ENCODE data around the gene ADORA1. TPM values are rescaled to one million over a fixed set of nuclear protein-coding genes. Genes with fewer than 3 reads are reported as not detected.
A peak's percentile ranks its signal among the peaks of the same experiment; 100 is the strongest.

The ADORA1 gene
- total and polyA plus RNA-seq, 2 donors = 0.28 to 0.64 TPM

GRCh38 chr1:203126866-203127665, 460 bp upstream of the ADORA1 start:
- peaks cover 0 to 8% of the 10 kb centered on the region in 2 donors for H3K4me1 ChIP-seq (ENCODE audit: control insufficient read depth in 2 of 2, insufficient read depth in 2 of 2, low read length in 2 of 2)
- H3K9me3 ChIP-seq (ENCODE audit: control insufficient read depth in 2 of 2, insufficient read depth in 1 of 2, low read length in 1 of 2) = no peaks in the 10 kb centered on the region
- WGBS = 13% methylated on average over 12 of the region's 12 CpGs
- no peak for DNase-seq (ENCODE audit: low read depth in 6 of 9, low spot score in 9 of 9)
- no peak overlapping the region for H3K27ac ChIP-seq (ENCODE audit: low read depth in 1 of 2, low read length in 1 of 2)
- H3K4me3 ChIP-seq (ENCODE audit: low read length in 2 of 2) = peak overlapping the region in 1 of 2 donors; percentile 27
- peaks cover 32 to 85% of the 10 kb centered on the region in 2 donors for H3K27me3 ChIP-seq (ENCODE audit: control insufficient read depth in 2 of 2, insufficient read depth in 1 of 2, low read length in 1 of 2)
- H3K36me3 ChIP-seq (ENCODE audit: control insufficient read depth in 2 of 2, insufficient read depth in 2 of 2, low read length in 1 of 2) = no peaks in the 10 kb centered on the region

- WGBS = 49% methylated on average over 7 of the region's 7 CpGs
- no peak for DNase-seq (ENCODE audit: low read depth in 6 of 9, low spot score in 9 of 9)
- H3K27ac ChIP-seq (ENCODE audit: low read depth in 1 of 2, low read length in 1 of 2) = no peak overlapping the region
- H3K27me3 ChIP-seq (ENCODE audit: control insufficient read depth in 2 of 2, insufficient read depth in 1 of 2, low read length in 1 of 2) = peaks cover 32 to 83% of the 10 kb centered on the region in 2 donors
- H3K4me3 ChIP-seq (ENCODE audit: low read length in 2 of 2) = peak overlapping the region in 1 of 2 donors; percentile 27
- H3K4me1 ChIP-seq (ENCODE audit: control insufficient read depth in 2 of 2, insufficient read depth in 2 of 2, low read length in 2 of 2) = peaks cover 0 to 8% of the 10 kb centered on the region in 2 donors
- no peaks in the 10 kb centered on the region for H3K36me3 ChIP-seq (ENCODE audit: control insufficient read depth in 2 of 2, insufficient read depth in 2 of 2, low read length in 1 of 2)
- no peaks in the 10 kb centered on the region for H3K9me3 ChIP-seq (ENCODE audit: control insufficient read depth in 2 of 2, insufficient read depth in 1 of 2, low read length in 1 of 2)
Observed at GRCh38 chr1:203128431-203128715, 847 bp downstream of the ADORA1 start.

GRCh38 chr1:203128716-203129500, 1.4 kb downstream of the ADORA1 start:
- DNase-seq (ENCODE audit: low read depth in 6 of 9, low spot score in 9 of 9) = no peak
- Histone ChIP-seq H3K9me3 (ENCODE audit: control insufficient read depth in 2 of 2, insufficient read depth in 1 of 2, low read length in 1 of 2) (no peaks in the 10 kb centered on the region), H3K27me3 (ENCODE audit: control insufficient read depth in 2 of 2, insufficient read depth in 1 of 2, low read length in 1 of 2) (peaks cover 32 to 82% of the 10 kb centered on the region in 2 donors), H3K36me3 (ENCODE audit: control insufficient read depth in 2 of 2, insufficient read depth in 2 of 2, low read length in 1 of 2) (no peaks in the 10 kb centered on the region), H3K4me3 (ENCODE audit: low read length in 2 of 2) (no peak overlapping the region), H3K4me1 (ENCODE audit: control insufficient read depth in 2 of 2, insufficient read depth in 2 of 2, low read length in 2 of 2) (peaks cover 0 to 8% of the 10 kb centered on the region in 2 donors), H3K27ac (ENCODE audit: low read depth in 1 of 2, low read length in 1 of 2) (no peak overlapping the region)
- 94% methylated on average over 29 of the region's 29 CpGs for WGBS

GRCh38 chr1:203129501-203130231, 2.1 kb downstream of the ADORA1 start:
- H3K27ac ChIP-seq (ENCODE audit: low read depth in 1 of 2, low read length in 1 of 2) = no peak overlapping the region
- no peaks in the 10 kb centered on the region for H3K9me3 ChIP-seq (ENCODE audit: control insufficient read depth in 2 of 2, insufficient read depth in 1 of 2, low read length in 1 of 2)
- peaks cover 32 to 81% of the 10 kb centered on the region in 2 donors for H3K27me3 ChIP-seq (ENCODE audit: control insufficient read depth in 2 of 2, insufficient read depth in 1 of 2, low read length in 1 of 2)
- peaks cover 0 to 8% of the 10 kb centered on the region in 2 donors for H3K4me1 ChIP-seq (ENCODE audit: control insufficient read depth in 2 of 2, insufficient read depth in 2 of 2, low read length in 2 of 2)
- no peak overlapping the region for H3K4me3 ChIP-seq (ENCODE audit: low read length in 2 of 2)
- WGBS = 93% methylated on average over 7 of the region's 7 CpGs
- no peaks in the 10 kb centered on the region for H3K36me3 ChIP-seq (ENCODE audit: control insufficient read depth in 2 of 2, insufficient read depth in 2 of 2, low read length in 1 of 2)
- DNase-seq (ENCODE audit: low read depth in 6 of 9, low spot score in 9 of 9) = no peak

GRCh38 chr1:203130358-203130985, 2.9 kb downstream of the ADORA1 start:
- Histone ChIP-seq H3K36me3 (ENCODE audit: control insufficient read depth in 2 of 2, insufficient read depth in 2 of 2, low read length in 1 of 2) (no peaks in the 10 kb centered on the region), H3K4me3 (ENCODE audit: low read length in 2 of 2) (no peak overlapping the region), H3K4me1 (ENCODE audit: control insufficient read depth in 2 of 2, insufficient read depth in 2 of 2, low read length in 2 of 2) (peaks cover 0 to 8% of the 10 kb centered on the region in 2 donors), H3K9me3 (ENCODE audit: control insufficient read depth in 2 of 2, insufficient read depth in 1 of 2, low read length in 1 of 2) (no peaks in the 10 kb centered on the region), H3K27ac (ENCODE audit: low read depth in 1 of 2, low read length in 1 of 2) (no peak overlapping the region), H3K27me3 (ENCODE audit: control insufficient read depth in 2 of 2, insufficient read depth in 1 of 2, low read length in 1 of 2) (peaks cover 32 to 79% of the 10 kb centered on the region in 2 donors)
- no peak for DNase-seq (ENCODE audit: low read depth in 6 of 9, low spot score in 9 of 9)
- 90% methylated on average over 3 of the region's 3 CpGs for WGBS

GRCh38 chr1:203131548-203132200, 4.1 kb downstream of the ADORA1 start:
- no peak overlapping the region for H3K4me3 ChIP-seq (ENCODE audit: low read length in 2 of 2)
- DNase-seq (ENCODE audit: low read depth in 6 of 9, low spot score in 9 of 9) = no peak
- no peak overlapping the region for H3K27ac ChIP-seq (ENCODE audit: low read depth in 1 of 2, low read length in 1 of 2)
- no peaks in the 10 kb centered on the region for H3K9me3 ChIP-seq (ENCODE audit: control insufficient read depth in 2 of 2, insufficient read depth in 1 of 2, low read length in 1 of 2)
- WGBS = 94% methylated on average over 9 of the region's 9 CpGs
- peaks cover 0 to 8% of the 10 kb centered on the region in 2 donors for H3K4me1 ChIP-seq (ENCODE audit: control insufficient read depth in 2 of 2, insufficient read depth in 2 of 2, low read length in 2 of 2)
- peaks cover 27 to 77% of the 10 kb centered on the region in 2 donors for H3K27me3 ChIP-seq (ENCODE audit: control insufficient read depth in 2 of 2, insufficient read depth in 1 of 2, low read length in 1 of 2)
- no peaks in the 10 kb centered on the region for H3K36me3 ChIP-seq (ENCODE audit: control insufficient read depth in 2 of 2, insufficient read depth in 2 of 2, low read length in 1 of 2)

GRCh38 chr1:203133970-203134725, 6.6 kb downstream of the ADORA1 start:
- H3K36me3 ChIP-seq (ENCODE audit: control insufficient read depth in 2 of 2, insufficient read depth in 2 of 2, low read length in 1 of 2) = no peaks in the 10 kb centered on the region
- no peaks in the 10 kb centered on the region for H3K9me3 ChIP-seq (ENCODE audit: control insufficient read depth in 2 of 2, insufficient read depth in 1 of 2, low read length in 1 of 2)
- 95% methylated on average over 12 of the region's 12 CpGs for WGBS
- H3K4me1 ChIP-seq (ENCODE audit: control insufficient read depth in 2 of 2, insufficient read depth in 2 of 2, low read length in 2 of 2) = no peaks in the 10 kb centered on the region
- peaks cover 2 to 55% of the 10 kb centered on the region in 2 donors for H3K27me3 ChIP-seq (ENCODE audit: control insufficient read depth in 2 of 2, insufficient read depth in 1 of 2, low read length in 1 of 2)
- H3K27ac ChIP-seq (ENCODE audit: low read depth in 1 of 2, low read length in 1 of 2) = no peak overlapping the region
- DNase-seq (ENCODE audit: low read depth in 6 of 9, low spot score in 9 of 9) = no peak
- H3K4me3 ChIP-seq (ENCODE audit: low read length in 2 of 2) = no peak overlapping the region

Data from thymus (tissue), 11 donors.